Lung microvascular endothelial cell (primary cell): Measurements from ENCODE around the gene AOPEP. TPM values are rescaled to one million over a fixed set of nuclear protein-coding genes. Genes with fewer than 3 reads are reported as not detected.

Experiments used
- DNase-seq, 2 donors: peaks; one replicate each; pipeline versions ENCODE4 v3.0.0 to v3.0.0-alpha.2; 2010; ENCODE audit warnings: low read depth in 2 of 2
- total RNA-seq: library from RNA; depleted of rRNA; stranded (reverse); fragments of >200 nt; gene quantifications from 2 replicates; pipeline ENCODE4 v1.2.1, GENCODE V29; 2014

The AOPEP gene
- total RNA-seq, 1 donor from 2014 or later, result 33.9 TPM

DNA sequence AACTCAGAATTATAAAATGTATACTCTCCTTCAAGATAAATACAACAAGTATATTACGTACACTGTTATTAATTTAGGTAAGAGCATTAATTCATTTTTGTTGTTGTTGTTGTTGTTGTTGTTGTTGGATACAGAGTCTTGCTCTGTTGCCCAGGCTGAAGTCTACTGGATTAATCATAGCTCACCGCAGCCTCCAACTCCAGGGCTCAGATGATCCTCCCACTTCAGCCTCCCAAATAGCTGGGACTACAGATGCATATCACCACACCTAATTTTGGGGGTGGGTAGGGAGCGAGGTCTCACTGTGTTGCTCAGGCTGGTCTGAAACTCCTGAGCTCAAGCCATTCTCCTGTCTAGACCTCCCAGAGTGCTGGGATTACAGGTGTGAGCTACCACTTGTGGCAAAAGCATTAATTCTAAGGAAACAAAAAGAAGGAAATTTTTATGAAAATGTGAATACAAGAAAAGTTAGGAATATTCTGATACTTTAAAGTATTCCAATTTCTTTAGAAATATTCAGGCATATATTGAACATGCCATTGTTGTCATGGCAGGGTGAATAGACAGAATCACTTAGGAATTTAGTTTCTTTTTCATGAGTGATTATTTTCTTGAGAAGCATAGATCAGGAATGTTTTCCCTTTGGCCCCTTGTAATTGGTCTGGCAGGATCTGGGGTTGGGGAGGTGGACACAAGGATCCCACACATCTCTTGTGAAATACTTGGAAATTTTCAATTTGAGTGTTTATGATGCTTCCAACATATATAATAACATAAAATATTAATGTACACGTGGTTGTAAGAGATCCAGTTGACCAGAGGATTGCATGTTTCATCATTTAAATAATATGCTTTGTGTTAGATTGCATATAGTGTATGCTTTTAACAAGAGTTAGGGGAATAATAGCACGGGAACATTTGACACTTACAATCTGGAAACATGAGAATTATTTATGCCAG is 327.4 kb downstream of the AOPEP start:
- no peak for DNase-seq

DNA sequence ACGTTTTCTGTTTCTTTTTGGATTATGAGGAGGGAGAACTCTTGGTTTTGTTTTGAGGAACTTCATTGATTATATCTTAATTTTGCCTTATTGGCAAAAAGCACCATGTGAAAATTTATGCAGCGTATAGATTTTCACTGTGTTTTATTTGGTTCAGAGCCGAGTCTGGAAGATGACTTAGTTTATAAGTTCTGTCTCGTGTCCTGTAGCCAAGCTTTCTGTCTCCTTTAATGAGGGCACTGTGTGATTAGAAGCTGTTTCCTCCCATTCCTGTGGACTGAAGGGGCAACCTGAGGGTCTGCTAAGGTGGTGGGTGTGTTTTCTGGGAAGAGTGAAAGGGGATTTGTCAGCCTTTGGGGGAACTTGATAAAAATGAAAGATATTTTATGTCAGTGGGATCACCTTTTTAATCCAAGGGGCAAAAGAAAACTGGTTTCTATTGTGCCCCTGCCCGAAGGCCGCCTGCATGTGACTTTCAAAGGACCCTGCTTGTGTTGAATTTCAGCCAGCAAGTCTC is 328.9 kb downstream of the AOPEP start:
- DNase-seq, result peak in 1 of 2 donors; percentile 25

DNA sequence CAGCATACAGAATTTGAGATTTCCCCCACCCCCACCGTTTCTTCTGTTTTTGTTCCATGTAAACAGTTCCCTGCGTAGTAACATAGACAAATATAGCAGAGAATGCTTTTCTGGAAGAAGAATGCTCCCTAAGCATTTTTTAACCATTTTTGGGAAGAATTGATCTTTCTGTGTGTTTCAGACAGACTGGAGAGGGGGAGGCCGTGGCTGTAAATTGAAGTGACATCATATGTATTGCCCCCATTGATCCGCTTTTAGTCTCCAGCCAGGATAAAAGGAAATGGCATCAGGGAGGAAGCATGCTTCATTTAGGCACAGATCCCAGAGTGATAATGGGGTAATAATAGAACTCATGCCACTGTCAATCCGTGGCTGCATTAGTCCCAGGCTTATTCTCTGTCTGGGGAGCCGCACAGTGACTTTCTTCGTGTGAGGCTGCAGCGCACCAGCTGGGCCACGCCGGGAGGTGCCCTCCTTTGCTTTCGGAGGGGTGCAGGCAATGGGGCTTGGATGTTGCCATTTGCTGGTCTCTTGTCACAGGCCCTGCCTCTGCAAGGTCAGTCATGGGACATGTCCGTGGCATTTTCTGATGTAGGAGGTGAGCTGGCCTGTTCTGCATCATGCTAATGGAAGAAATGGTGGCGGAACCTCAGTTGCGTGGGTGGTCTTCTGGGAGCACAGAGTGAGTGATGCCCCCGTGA is 329.5 kb downstream of the AOPEP start:
- peak; percentile 71 to 81 for DNase-seq

DNA sequence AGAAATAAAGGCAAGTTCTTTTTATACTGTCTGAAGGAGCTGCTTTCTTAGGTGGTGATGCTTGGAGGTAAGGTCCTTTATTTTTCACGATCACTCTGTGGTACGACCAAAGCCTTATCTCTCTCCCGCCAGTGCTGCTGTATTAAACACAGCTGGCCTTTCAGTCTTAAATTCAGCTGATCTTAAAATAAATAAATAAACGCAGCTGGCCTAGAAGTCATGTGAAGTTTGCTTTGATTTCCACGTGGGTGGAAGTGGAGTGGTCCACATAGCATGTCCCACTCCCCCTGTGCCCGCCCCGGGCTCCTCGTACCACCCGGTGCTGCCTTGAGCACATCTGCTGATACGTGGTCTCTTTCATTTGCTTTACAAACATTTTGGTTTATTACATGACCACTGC is 330.6 kb downstream of the AOPEP start:
- DNase-seq, result no peak

DNA sequence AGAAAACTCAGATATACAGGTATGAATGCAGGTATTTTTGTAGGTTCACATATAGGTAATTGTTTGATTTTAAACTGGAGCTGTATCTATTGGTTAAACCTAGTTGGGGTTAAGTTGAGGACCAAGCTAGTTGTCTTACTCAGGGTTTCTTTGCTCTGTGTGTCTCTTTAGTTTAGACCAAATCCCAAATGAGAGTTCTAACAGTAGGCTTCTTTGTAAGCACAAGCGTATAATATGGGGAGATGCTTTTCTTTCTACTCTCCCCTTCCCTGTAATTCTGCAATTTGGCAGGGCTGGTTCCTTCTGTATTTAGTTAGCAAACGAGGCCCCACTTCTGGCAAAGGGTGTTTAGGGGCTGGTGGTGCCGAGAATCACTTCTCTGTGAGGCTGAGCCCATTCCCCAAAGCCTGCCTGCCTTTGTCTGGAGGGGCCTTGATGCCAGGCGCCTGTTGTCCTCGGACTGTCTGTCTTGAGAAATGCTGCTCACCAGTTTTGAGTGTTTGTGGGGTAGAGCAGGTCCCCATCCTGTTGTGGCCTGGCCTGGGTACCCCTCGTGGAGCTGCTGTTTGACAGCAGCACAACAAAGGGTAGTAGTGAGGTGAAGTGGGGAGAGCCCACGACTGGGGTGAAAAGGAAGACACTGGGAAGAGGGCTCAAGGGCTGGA is 331.8 kb downstream of the AOPEP start:
- no peak for DNase-seq

DNA sequence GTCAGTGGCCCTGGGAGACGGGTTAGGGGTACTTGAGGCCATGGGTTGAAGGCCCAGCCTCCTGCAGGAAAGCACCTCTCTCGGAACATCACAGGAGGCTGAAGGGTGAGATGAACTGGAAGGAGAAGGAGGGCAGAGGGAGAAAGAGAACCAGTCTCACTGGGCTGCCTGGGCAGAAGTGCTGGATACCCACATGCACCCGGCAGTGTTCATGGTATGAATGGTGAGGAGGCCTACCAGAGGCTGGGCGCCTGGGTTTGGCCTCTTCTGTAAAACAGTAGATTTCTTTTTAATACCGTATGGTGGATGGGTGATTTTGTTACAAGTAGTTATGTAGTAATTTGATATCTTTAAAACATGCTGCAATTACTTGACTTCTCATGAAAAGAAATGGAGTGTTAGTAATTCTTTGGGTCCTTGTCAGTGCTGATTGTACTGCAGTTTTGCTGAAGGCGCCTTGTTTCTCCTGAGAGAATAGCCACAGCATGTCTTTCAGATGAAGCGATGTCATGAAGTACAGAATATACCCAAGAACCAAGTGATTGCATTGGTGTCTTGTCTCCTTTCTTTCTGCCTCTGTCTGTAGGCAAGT is 332.4 kb downstream of the AOPEP start:
- no peak for DNase-seq

DNA sequence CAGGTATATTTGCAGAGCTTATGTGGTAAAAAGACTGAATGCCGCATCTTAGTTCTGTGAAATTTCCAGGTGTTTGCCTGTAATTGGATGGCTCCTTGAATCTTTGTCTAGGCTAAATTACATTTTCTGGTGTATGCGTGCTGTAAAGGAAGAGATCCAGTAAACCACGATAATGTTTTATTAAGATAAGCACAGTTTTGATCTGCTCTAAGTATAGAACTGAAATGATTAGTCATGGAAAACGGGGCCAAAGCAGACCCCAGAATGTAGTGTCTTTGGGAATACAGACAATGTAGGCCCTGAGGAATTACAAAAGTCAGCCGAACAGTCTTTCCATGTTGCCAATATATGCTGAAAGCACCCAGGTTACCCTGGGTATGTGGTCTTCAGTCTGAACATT is 333.7 kb downstream of the AOPEP start:
- no peak for DNase-seq

DNA sequence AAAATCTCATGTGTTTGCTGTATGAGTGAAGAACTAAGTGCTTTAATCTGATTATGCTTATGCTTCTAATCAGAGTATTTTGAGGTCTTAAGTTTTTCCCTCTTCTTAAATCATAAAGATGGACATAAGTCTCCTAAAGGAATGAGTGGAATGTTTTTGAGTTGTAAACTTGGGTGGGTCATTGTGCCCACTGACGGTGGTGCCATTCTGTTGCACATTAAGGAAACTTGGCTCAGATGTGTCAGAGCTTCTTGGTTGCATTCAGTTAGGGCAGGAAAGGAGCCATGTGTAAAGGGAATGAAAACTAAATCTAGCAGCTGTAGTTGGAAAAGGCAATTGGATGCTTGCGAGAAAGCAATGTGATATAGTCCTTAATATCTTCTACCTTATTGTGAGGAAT is 334.4 kb downstream of the AOPEP start:
- no peak for DNase-seq

DNA sequence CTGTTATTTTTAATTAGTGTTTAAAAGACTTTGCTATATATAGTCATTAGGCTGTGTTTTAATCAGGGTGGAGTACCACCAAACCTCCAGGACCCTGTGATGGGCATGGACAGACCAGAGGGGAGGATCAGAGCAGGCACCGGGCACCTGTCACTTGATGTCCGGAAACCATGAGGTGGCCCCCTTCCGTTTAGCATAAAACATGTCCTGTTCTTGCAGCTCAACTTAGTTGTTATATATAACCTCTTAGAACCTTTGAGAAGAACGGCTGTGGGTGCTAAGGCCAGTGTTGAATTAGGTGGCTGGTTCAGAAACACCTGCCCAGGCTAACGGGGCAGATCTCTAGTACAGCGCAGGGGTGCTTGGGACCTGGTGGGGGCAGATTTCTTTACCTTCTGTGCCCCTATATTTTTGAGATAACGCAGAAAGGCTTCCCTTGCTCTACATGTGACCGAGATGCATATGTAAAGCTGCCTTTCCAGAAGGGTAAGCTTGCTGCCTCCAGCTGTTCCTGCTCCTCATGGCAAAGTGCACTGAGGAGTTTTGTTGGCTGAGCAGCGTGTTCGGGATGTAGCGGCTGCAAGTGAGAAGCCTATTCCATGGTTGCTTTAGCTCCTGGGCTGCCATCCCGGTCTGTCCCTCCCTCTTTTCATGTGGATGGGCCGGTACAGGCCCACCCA is 335.6 kb downstream of the AOPEP start:
- peak; percentile 21 to 46 for DNase-seq

DNA sequence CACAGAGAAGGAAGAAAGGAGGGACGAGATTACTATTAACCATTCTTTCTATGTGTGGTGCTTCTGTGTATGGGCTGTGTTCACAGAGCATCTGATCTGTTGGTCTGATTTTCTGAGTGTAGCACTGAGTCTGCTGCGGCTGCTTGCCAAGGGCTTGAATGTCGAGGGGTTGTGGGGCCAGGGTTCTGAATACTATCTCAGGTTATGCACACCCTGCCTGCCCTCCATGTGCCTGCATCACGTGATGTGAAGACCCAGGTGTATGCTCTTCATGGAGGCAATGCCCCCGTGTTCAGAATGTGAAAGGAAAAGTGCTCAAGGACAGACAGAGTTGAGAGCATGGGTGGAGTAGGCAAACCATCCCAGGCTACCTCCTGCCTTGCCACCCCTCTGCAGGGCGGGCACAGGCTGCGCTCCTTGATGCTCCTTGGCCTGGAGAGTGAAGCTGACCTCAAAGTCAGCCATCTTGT is 336.1 kb downstream of the AOPEP start:
- no peak for DNase-seq

DNA sequence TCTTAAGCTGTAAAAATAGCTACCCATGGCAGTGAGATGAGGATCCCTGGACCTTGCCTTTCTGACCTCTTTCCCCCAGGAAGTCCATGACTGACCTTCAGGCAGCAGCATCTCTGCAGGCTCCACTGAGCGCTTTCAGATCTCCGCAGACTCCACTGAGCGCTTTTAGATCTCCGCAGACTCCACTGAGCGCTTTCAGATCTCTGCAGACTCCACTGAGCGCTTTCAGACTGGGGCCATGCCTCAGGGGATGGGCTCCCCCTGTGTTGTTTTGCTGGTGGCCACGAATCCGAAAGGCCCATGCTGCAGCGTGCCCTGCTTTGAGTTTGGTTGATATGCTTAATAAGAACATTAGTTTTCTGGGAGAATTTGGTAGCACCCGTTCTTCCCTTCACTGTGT is 336.8 kb downstream of the AOPEP start:
- no peak for DNase-seq

DNA sequence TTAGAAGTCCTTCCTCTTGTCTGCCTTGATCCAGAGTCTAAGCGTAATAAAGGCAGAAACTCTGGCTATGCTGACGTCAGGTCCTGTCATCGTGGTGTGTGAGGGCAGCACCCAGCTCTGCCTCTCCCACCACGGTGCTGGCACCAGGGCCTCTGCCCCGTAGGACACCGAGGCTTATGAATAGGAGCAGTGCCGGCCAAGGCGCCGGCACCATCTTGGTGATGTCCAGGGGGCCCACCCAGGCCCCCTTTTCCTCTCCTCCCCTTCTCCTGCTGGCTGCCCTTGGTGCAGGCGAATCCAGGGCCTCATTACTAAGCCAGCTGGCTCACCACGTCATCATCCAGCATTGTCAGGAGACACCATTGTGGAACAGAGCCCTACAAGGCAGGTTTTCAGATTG is 338.7 kb downstream of the AOPEP start:
- no peak for DNase-seq

DNA sequence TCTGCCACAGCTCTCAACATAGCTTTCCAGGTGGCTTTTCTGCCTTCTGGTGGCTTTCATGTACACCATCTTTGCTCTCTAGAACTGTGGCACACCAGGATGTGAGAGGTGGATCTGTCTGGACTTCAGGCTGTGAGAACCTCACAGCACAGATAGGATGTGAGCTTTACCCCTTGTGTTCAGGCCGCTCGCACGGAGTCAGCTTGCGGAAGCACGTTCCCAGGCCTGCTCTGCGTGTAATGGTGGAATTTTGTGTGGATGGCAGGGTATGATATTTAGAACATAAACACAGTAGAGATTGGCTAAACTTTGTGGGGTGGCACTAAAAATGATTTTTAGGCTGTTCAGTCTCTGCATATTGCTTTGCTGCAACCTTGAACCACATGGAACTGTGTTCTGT is 340.6 kb downstream of the AOPEP start:
- no peak for DNase-seq

DNA sequence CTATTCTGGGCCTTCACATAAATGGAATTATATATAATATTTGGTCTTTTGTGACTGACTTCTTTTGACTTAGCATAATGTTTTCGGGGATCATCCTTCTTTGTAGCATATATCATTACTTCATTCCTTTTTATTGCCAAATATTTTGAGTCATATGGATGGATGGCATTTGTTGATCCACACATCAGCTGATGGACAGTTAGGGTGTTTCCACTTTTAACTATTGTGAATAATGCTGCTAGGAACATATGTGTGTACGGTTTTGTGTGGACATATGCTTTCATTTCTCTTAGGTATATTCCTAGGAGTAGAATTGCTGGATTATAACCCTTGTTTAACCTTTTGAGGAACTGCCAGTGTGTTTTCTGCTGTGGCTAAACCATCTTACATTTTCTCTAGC is 341.4 kb downstream of the AOPEP start:
- DNase-seq, result no peak

DNA sequence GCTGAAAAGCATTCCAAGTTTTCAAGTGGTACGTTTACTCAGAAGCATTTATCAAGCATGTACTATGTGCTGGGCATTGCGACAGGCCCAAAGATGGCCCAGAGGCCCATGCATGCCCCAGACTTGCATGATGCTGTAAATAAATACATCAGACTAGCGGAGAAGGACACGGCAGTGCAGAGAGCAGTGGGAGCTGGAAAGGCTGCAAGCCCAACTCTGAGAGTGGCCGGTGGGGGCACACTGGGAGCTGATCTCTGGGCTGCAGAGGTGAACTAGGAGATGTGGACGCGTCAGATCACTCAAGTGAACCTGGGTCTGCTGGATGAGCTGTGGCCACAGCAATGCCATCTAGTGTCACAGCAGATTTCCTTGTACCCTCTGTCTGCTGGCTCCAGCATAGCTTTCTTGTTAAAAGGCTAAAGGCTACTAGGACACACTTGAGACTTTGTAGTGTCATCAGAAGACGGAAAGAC is 344.1 kb downstream of the AOPEP start:
- no peak for DNase-seq

DNA sequence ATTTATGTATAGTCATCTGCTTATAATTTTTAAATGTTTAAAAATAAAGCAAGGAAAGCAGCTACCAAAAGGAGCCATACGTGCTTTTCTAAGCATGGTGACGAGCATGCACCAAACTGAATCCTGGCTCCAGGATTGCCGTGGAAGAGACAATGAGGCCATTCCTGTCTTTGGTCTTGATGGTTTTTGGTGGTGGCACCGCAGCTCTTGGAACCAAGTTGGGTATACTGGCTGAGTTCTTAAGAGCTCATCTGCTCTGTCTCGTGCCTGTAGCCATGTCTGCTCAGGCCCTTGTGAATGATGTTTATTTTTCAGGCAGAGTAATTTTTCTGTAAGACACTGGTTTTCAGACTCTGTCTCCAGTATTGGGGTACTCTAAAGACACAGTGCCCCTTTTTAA is 345.0 kb downstream of the AOPEP start:
- no peak for DNase-seq

DNA sequence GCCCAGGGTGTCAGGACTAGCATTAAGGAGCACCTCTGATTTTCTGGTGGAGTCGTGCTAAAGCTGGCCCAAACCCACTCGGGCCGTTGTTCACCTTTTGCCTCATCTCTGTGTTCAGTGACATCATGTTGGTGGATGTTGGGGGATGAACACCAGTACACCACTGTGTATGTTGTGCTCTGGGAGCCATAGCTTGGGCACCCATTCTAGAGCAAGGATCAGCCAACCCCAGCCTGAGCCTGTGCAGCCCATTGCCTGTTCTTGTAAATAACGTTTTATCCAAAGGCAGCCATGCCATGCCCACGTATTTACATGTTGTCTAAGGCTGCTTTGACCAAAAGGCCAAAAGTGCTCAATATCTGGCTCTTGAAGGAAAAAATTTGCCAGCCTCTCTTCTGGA is 345.4 kb downstream of the AOPEP start:
- DNase-seq, result no peak

DNA sequence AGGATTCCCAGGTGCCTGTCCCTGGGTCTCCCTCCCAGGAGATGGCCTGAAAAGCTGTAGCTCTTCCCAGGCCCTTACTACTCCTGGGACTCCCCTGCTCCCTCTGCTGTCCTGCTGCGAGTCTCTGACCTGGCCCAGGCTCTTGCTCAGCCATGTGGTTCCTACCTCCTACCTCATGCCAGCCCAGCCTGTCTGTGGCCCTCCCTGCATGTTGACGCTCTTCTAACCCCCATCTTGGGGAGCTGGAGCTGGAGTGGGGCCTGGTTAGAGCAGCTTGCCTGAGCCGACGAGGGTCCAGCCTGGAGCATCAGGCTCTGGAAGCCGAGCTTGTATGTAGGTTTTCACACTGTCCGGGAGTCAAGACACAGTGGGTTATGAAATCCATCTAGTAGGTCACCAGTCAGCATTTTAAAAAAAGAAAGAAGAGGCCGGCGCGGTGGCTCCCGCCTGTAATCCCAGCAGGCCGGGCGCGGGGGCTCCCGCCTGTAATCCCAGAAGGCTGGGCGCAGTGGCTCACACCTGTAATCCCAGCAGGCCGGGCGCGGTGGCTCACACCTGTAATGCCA is 346.6 kb downstream of the AOPEP start:
- DNase-seq, result peak; percentile 33 to 51

DNA sequence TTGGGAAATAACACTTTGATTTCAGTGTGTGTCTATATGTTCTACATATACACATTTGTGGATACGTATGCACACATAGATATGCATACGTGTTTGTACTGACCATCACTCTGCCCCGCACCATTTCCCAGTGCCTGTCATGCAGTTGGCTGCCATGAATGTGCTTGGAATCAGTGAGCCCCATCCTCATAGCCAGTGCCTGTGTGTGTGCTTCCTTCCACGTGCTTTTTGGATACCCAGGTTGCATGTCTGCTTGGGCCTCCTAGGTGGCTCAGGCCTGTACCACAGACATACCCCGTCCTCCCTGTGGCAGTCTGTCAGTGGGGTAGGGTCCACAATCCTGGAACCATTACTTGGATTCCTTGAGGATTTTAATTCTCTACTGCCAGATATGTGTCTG is 347.4 kb downstream of the AOPEP start:
- no peak for DNase-seq

DNA sequence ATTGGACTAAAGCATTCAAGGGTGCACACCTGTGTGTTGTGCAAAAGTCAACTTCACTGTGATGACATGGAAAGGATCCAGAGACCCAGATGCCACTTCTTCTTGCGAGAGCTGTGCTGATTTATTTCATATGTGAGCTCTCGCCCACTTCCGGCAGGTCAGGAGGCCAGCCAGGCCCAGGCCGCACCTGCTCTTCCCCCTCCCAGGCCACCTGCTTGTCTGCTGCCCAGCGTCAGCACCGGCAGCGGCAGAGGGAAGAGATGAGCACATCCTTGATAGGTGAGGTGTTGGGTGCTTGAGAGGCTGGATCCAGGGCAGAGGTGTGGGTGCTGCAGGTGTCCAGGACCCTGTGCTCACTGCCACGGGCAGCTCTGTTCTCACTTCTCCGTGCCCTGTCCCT is 348.1 kb downstream of the AOPEP start:
- DNase-seq, result no peak

DNA sequence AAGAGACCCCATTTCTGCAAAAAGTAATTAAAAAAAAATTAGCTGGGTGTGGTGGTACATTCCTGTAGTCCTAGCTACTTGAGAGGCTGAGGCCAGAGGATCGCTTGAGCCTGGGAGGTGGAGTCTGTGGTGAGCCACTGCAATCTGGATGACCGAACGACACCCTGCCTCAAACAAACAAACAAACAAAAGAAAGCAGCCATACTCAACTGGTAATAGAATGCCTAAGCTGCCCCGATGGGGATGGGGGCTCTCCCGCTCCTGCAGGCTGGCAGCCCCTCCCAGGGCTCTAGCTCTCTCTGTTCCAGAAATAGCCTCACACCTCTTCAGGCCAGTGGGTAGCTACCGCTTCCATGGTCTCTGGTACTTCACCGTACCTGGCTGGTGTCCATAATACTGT is 349.2 kb downstream of the AOPEP start:
- no peak for DNase-seq
